HepG2 (cell line): ENCODE data around the gene MAP2K5. TPM values are rescaled to one million over a fixed set of nuclear protein-coding genes. Genes with fewer than 3 reads are reported as not detected.

Experiments
- ATF5 ChIP-seq: sonication (generic); formaldehyde crosslinking; IDR thresholded peaks from 2 replicates; pipeline ENCODE4 v1.4.0; 2020; ENCODE audit warnings: mild to moderate bottlenecking, low read depth, missing genetic modification reagents
- CCAR2 ChIP-seq: fragments of 200-400 bp; formaldehyde crosslinking; optimal IDR thresholded peaks from 2 replicates; pipeline ENCODE3; 2018; ENCODE audit warnings: low read depth, mild to moderate bottlenecking, low read length, moderate library complexity
- CREBL2 ChIP-seq: sonication (generic); formaldehyde crosslinking; IDR thresholded peaks from 2 replicates; pipeline ENCODE4 v1.8.1; 2023; ENCODE audit warnings: missing genetic modification reagents, mild to moderate bottlenecking, borderline replicate concordance
- DR1 ChIP-seq: sonication (generic); formaldehyde crosslinking; IDR thresholded peaks from 2 replicates; pipeline ENCODE4 v1.8.0; 2021; ENCODE audit warnings: mild to moderate bottlenecking, missing genetic modification reagents, inconsistent platforms
- FOXA1 ChIP-seq, 2 experiments: fragments of 450-650 bp in 1 of 2; sonication (generic) in 1 of 2; formaldehyde crosslinking in 1 of 2; IDR thresholded peaks; 2 replicates each; pipeline versions ENCODE4 v1.4.0 to v1.6.1; 2016 to 2020; ENCODE audit warnings: missing genetic modification reagents in 1 of 2
- GATAD2A ChIP-seq: IDR thresholded peaks from 2 replicates; pipeline ENCODE4 v1.6.1; 2016
- ISL2 ChIP-seq: sonication (generic); formaldehyde crosslinking; IDR thresholded peaks from 2 replicates; pipeline ENCODE4 v1.5.0; 2020; ENCODE audit warnings: missing genetic modification reagents
- MXD3 ChIP-seq: IDR thresholded peaks from 2 replicates; pipeline ENCODE4 v1.6.1; 2016; ENCODE audit warnings: mild to moderate bottlenecking, missing biosample characterization, missing genetic modification reagents
- PAX8 ChIP-seq: sonication (generic); formaldehyde crosslinking; IDR thresholded peaks from 2 replicates; pipeline ENCODE4 v1.8.0; 2022; ENCODE audit warnings: mild to moderate bottlenecking, missing genetic modification reagents, borderline replicate concordance
- PAXIP1 ChIP-seq: sonication (generic); formaldehyde crosslinking; conservative IDR thresholded peaks from 2 replicates; pipeline ENCODE4 v1.4.0; 2020; ENCODE audit warnings: mild to moderate bottlenecking, missing genetic modification reagents, moderate library complexity
- PPARG ChIP-seq: conservative IDR thresholded peaks from 2 replicates; pipeline ENCODE4 v1.6.1; 2016; ENCODE audit warnings: missing biosample characterization, missing genetic modification reagents
- SALL1 ChIP-seq: sonication (generic); formaldehyde crosslinking; IDR thresholded peaks from 2 replicates; pipeline ENCODE4 v1.8.0; 2022; ENCODE audit warnings: mild to moderate bottlenecking, missing genetic modification reagents
- SPEN ChIP-seq: sonication (generic); formaldehyde crosslinking; IDR thresholded peaks from 2 replicates; pipeline ENCODE4 v1.5.1; 2020; ENCODE audit warnings: low read depth, mild to moderate bottlenecking, missing genetic modification reagents
- STAG1 ChIP-seq: sonication (generic); formaldehyde crosslinking; IDR thresholded peaks from 2 replicates; pipeline ENCODE4 v1.4.0; 2020; ENCODE audit warnings: missing genetic modification reagents
- TIGD3 ChIP-seq: sonication (generic); formaldehyde crosslinking; IDR thresholded peaks from 2 replicates; pipeline ENCODE4 v1.5.1; 2020; ENCODE audit warnings: mild to moderate bottlenecking, missing genetic modification reagents, borderline replicate concordance
- WIZ ChIP-seq: sonication (generic); formaldehyde crosslinking; IDR thresholded peaks from 2 replicates; pipeline ENCODE4 v1.5.1; 2020; ENCODE audit warnings: mild to moderate bottlenecking, missing genetic modification reagents
- ZNF234 ChIP-seq: sonication (generic); formaldehyde crosslinking; conservative IDR thresholded peaks from 2 replicates; pipeline ENCODE4 v1.5.1; 2020; ENCODE audit warnings: mild to moderate bottlenecking, missing genetic modification reagents
- ZNF501 ChIP-seq: sonication (generic); formaldehyde crosslinking; IDR thresholded peaks from 2 replicates; pipeline ENCODE4 v1.5.1; 2020; ENCODE audit warnings: mild to moderate bottlenecking, moderate library complexity, missing genetic modification reagents
- ZNF510 ChIP-seq: sonication (generic); formaldehyde crosslinking; IDR thresholded peaks from 2 replicates; pipeline ENCODE4 v1.4.0; 2020; ENCODE audit warnings: low read depth, mild to moderate bottlenecking, missing genetic modification reagents
- ZNF607 ChIP-seq: sonication (generic); formaldehyde crosslinking; IDR thresholded peaks from 2 replicates; pipeline ENCODE4 v1.5.1; 2020; ENCODE audit warnings: missing genetic modification reagents, mild to moderate bottlenecking, borderline replicate concordance
- ZNF644 ChIP-seq: IDR thresholded peaks from 2 replicates; pipeline ENCODE4 v1.6.1; 2016; ENCODE audit warnings: low read depth
- ZNF724P ChIP-seq: sonication (generic); formaldehyde crosslinking; IDR thresholded peaks from 2 replicates; pipeline ENCODE4 v1.8.0; 2022; ENCODE audit warnings: missing genetic modification reagents, borderline replicate concordance
- ZSCAN12 ChIP-seq: sonication (generic); formaldehyde crosslinking; IDR thresholded peaks from 2 replicates; pipeline ENCODE4 v1.9.0; 2021; ENCODE audit warnings: mild to moderate bottlenecking, missing genetic modification reagents
- polyA plus RNA-seq, 8 experiments: library from polyadenylated mRNA; depleted of rRNA in 3 of 8; stranded (reverse) in 7 of 8; unstranded in 1 of 8; fragments of >200 nt; fragmentation: Illumina TruSeq in 4 of 8; extraction: Trizol in 4 of 8; gene quantifications; 2 replicates each; pipeline versions ENCODE4 v1.2.1 to v1.2.3, GENCODE V29; 2011 to 2016; ENCODE audit warnings: low read depth in 4 of 8, missing spikeins in 1 of 8, mixed read lengths in 1 of 8; ENCODE audit not compliant: insufficient read depth in 1 of 8
- total RNA-seq, 5 experiments: library from RNA; depleted of rRNA; stranded (reverse); fragments of >200 nt; fragmentation: Illumina TruSeq; extraction: Trizol; gene quantifications; 2 replicates each; pipeline ENCODE4 v1.2.3, GENCODE V29; 2016; ENCODE audit warnings: low read depth in 1 of 5

MAP2K5 gene
- total and polyA plus RNA-seq, 2 of the 13 experiments (the other 11 are each of a cell fraction or from before 2014, with no cell fraction given): 4.0 to 4.3 TPM

- TF ChIP-seq SPEN: peak; percentile 58; the same call in 1 of the 2 replicates
- peak; percentile 86; the same call in 1 of the 2 replicates for TF ChIP-seq ZNF724P (CRISPR knock-in tag)
- no peak; the same call in 1 of the 2 replicates for TF ChIP-seq ATF5 (CRISPR knock-in tag)
- peak; percentile 36; the same call in 1 of the 2 replicates for TF ChIP-seq STAG1 (CRISPR knock-in tag)
- 0 out of 2 replicates have a peak, but pooled peaks have one; percentile 38 for TF ChIP-seq ZNF510 (CRISPR knock-in tag)
- 0 out of 2 replicates have a peak, but pooled peaks have one; percentile 36 for TF ChIP-seq GATAD2A
- TF ChIP-seq ZNF607 (CRISPR knock-in tag): no peak; the same call in none of the 2 replicates
- no peak for TF ChIP-seq CCAR2
- TF ChIP-seq ZNF501 (CRISPR knock-in tag): peak; percentile 82
- no peak for TF ChIP-seq CREBL2 (CRISPR knock-in tag)
- peak; percentile 88 for TF ChIP-seq DR1
- no peak for TF ChIP-seq FOXA1 (IDR thresholded peaks at IDR 0.05)
- 0 out of 2 replicates have a peak, but pooled peaks have one; percentile 10 for TF ChIP-seq FOXA1 (CRISPR knock-in tag; IDR thresholded peaks at IDR 0.05)
- peak; percentile 88 for TF ChIP-seq SALL1 (CRISPR knock-in tag)
- no peak for TF ChIP-seq PPARG (CRISPR knock-in tag)
- TF ChIP-seq ISL2: peak; percentile 75
- no peak for TF ChIP-seq TIGD3 (CRISPR knock-in tag)
- no peak for TF ChIP-seq ZNF644 (CRISPR knock-in tag)
- TF ChIP-seq MXD3: peak; percentile 93
- TF ChIP-seq ZSCAN12 (CRISPR knock-in tag): peak; percentile 94; the same call in 1 of the 2 replicates
- peak; percentile 95 for TF ChIP-seq PAX8 (CRISPR knock-in tag)
- TF ChIP-seq WIZ: peak; percentile 80; the same call in 1 of the 2 replicates
- peak; percentile 72; the same call in 1 of the 2 replicates for TF ChIP-seq ZNF234 (CRISPR knock-in tag)
- TF ChIP-seq PAXIP1 (CRISPR knock-in tag): peak; percentile 58
These were observed 21.3 kb upstream of the MAP2K5 start, which contains the start of gene C15orf61 (continued) for GRCh38 chr15:67521029-67521782.
